Stimulated activated naive CD8-positive, alpha-beta T cell treated with anti-CD3 and anti-CD28 coated beads, Interleukin-15, Interleukin-2, amounts not matched to agents 100 ng/mL and 50 ng/mL, for 24 hours (primary cell): Measurements from ENCODE around the gene DENND1A.
A peak's percentile ranks its signal among the peaks of the same experiment; 100 is the strongest.

Experiments
- H3K27ac Mint-ChIP-seq: one replicate; pipeline ENCODE4 v1.8.0; 2021; ENCODE audit warnings: mild to moderate bottlenecking, mixed read lengths
- H3K27me3 Mint-ChIP-seq: one replicate; pipeline ENCODE4 v1.8.0; 2021; ENCODE audit warnings: mixed read lengths
- H3K36me3 Mint-ChIP-seq: one replicate; pipeline ENCODE4 v1.8.0; 2021; ENCODE audit warnings: low read depth, mixed read lengths
- H3K4me1 Mint-ChIP-seq: one replicate; pipeline ENCODE4 v1.8.0; 2021; ENCODE audit warnings: low read depth, mixed read lengths
- H3K4me3 Mint-ChIP-seq: one replicate; pipeline ENCODE4 v1.8.0; 2021; ENCODE audit warnings: mild to moderate bottlenecking, mixed read lengths
- H3K9me3 Mint-ChIP-seq: one replicate; pipeline ENCODE4 v1.8.0; 2021; ENCODE audit warnings: mixed read lengths

DENND1A gene

DNA sequence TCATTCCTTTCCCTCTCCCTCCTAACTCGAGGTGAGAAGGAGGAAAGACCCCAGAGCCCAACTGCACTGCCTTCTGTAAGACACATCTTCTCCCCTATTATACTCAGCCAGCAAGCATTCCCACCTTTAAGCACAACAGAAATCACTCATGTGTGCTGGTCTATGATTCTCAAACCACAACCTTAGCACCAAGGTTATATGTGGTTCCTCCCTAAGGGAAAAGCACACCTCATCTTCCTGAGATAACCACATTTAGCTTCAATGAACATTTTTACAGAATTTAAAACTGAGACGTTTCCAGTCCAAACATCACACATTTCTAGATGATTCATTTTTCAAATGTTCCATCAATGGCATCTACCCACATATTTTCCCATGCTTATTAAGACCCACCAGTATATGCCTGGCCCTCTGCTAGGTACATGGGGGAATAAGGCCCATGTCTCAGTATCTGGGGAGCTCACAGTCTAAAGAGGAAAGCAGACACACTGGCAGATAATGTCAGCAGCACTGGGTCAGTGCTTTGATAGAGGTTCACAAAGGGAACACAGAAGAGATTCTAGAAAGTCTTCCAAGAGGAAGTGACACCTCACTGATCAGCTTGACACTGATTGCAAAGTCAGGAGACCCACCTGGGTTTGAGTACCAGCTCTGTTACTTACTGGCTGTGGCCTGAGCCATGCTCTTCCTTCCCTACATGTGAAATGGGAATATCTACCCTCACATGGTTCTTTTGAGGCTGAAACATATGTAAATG lies 245.4 kb downstream of the DENND1A start:
- Mint-ChIP-seq H3K27ac (peak overlapping the region; percentile 86), H3K9me3 (no peaks in the 10 kb centered on the region), H3K4me1 (peaks cover 73% of the 10 kb centered on the region), H3K4me3 (peak overlapping the region; percentile 54), H3K36me3 (peaks cover 20% of the 10 kb centered on the region), H3K27me3 (no peaks in the 10 kb centered on the region)

DNA sequence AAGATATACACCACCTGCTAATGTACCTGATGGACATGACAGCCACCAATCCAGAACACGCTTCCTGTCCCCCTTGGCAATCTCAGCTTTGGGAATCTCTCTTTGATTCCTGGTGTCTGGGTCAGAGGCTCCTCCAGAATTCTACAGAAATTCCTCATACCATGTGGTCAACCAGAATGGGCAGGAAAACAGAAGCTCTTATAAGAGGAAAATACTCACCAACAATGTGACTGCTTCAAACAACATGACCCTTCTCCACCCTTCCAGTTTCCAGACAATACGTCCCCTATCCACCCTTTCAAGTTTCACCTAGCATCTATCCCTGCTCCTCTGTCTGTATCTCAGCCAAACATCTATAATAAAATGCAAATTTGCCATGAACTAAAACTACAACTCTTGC lies 247.2 kb downstream of the DENND1A start:
- H3K4me1 Mint-ChIP-seq, result peaks cover 76% of the 10 kb centered on the region
- H3K27me3 Mint-ChIP-seq, result no peaks in the 10 kb centered on the region
- no peak overlapping the region for H3K4me3 Mint-ChIP-seq
- no peaks in the 10 kb centered on the region for H3K9me3 Mint-ChIP-seq
- no peak overlapping the region for H3K27ac Mint-ChIP-seq
- peaks cover 20% of the 10 kb centered on the region for H3K36me3 Mint-ChIP-seq

DNA sequence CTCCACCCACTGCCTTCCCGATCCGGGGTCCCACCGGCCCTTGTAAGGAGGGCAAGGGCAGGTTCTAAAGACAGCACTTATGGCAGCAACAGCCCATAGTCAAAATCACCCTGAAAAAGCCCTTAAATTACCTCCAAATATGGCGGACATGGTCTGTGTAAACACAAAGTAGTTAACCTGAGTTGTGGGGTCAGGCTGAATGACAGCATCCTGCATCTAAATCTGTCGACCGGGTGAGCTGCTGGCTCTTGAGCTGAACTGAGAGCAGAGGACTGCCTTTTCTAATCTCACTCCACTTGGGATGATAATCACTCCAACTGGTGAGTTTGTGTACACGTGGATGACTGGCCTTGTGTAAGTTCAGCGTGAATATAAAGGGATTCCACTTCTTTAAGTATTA lies 249.6 kb downstream of the DENND1A start:
- no peak overlapping the region for H3K4me3 Mint-ChIP-seq
- no peaks in the 10 kb centered on the region for H3K9me3 Mint-ChIP-seq
- H3K36me3 Mint-ChIP-seq, result peaks cover 20% of the 10 kb centered on the region
- H3K27ac Mint-ChIP-seq, result no peak overlapping the region
- peaks cover 56% of the 10 kb centered on the region for H3K4me1 Mint-ChIP-seq
- H3K27me3 Mint-ChIP-seq, result no peaks in the 10 kb centered on the region

DNA sequence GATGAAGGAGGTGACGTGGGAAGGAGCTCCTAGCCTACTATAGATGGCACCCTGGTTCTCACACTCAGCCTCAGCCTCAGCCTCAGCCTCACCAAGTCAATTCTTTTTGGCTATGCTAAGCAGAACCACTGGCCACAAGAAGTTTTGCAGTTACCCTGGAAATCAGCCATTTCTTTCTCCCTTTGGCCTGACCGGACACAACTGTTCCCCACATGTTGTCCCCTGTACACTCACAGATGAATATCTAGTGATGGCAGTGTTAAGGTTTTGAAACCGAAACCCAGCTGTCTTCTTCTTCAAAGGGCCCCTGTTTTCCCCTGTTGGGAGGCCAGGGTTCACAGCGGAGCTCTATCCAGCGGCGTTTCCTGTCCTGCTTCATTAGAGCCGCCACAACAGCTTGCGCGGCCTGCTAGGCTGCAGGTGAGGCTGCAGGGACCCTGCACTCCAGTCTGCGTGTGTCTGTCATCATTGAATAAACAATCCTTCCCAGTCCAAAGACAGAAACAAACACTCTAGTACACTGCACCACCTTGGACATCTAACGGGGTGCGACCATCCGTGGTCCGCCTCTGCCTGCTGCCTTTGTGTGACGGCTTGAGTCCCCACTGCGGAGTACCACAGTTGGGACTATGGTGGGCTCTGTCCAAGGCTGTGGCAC lies 250.5 kb downstream of the DENND1A start:
- Mint-ChIP-seq H3K9me3 (no peaks in the 10 kb centered on the region), H3K4me3 (no peak overlapping the region), H3K27me3 (no peaks in the 10 kb centered on the region), H3K27ac (no peak overlapping the region), H3K36me3 (peaks cover 24% of the 10 kb centered on the region), H3K4me1 (peaks cover 47% of the 10 kb centered on the region)

GRCh38 chr9:123678878-123679329 lies 251.0 kb downstream of the DENND1A start:
- peaks cover 2% of the 10 kb centered on the region for H3K9me3 Mint-ChIP-seq
- no peak overlapping the region for H3K27ac Mint-ChIP-seq
- no peak overlapping the region for H3K4me3 Mint-ChIP-seq
- H3K4me1 Mint-ChIP-seq, result peaks cover 41% of the 10 kb centered on the region
- H3K27me3 Mint-ChIP-seq, result no peaks in the 10 kb centered on the region
- peaks cover 30% of the 10 kb centered on the region for H3K36me3 Mint-ChIP-seq

DNA sequence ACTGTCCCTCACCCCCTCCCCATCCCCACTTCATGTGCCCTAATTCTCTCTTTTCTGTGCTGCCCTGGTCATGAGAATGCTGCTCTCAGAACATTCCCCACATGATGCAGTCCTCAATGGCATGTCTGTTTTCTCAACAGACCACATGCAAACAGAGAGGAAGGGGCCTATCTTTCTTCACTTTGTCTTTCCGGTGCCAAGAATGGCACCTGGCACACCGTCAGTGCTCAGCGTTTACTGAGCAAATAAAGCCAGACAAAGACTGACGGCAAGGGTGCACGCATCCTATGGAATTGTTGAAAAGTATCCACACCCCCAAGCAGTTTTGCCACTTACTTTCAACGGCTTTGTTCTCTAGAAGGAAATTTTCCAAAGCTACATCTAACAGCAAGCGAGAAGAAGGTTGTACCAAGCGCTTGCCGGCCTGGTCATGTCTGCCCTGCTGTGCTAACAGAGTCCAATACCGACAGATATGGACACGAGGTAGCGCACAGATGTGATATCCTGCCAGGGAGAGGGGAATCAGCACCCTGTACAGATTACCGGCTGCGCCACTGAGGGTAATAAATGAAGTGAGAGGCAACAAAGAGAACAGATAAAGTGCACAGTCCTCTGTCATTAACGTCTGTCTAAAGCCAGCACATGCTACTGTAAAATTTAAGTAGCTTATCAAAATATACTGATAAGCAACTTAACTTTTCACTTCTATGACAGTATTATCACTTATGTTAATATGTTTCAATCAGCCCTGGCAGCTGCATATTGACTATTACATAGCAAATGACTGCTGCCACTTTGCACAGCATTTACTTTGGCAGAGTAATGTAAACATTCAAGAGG lies 251.7 kb downstream of the DENND1A start:
- H3K9me3 Mint-ChIP-seq, result peaks cover 5% of the 10 kb centered on the region
- H3K4me1 Mint-ChIP-seq, result peaks cover 36% of the 10 kb centered on the region
- H3K36me3 Mint-ChIP-seq, result peaks cover 36% of the 10 kb centered on the region
- H3K4me3 Mint-ChIP-seq, result no peak overlapping the region
- peak overlapping the region; percentile 24 for H3K27ac Mint-ChIP-seq
- H3K27me3 Mint-ChIP-seq, result no peaks in the 10 kb centered on the region

DNA sequence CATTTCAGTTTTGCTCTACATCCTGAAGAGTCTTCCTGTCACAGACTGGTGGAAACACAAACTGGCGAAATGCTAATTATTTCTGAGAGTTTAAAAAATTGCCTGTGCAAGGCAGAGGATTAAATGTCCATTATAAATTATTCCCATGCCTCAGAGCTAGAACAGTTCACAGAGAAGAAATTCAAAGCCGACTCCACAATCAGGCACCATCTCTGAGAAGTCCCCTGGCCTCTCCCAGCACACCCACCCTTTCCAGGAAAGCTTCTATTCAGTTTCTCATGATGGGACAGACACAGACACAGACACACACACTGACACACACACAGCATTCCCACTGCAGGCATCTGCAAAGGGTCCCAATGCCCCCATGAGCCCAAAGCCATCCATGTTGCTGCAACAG lies 253.1 kb downstream of the DENND1A start:
- H3K27ac Mint-ChIP-seq, result no peak overlapping the region

DNA sequence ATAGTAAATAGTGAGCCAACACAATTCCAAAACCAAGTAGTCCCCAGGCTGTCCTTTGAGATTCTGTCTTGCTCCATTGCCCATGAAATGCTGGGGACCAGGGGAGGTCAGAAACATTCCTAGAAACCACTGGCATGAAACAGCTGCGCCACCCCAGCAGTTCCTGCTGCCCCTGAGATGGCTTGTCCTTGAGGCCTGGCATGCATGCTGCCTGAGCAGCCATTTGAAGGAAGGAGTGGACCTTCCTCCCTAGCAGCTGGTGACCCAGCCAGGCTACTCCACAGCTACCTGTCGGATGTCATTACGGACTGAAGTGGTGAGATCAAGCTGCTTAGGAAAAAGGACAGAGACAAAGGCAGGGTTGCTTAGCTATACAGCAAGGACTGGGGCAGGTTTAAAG lies 260.6 kb downstream of the DENND1A start:
- Mint-ChIP-seq H3K4me1 (no peaks in the 10 kb centered on the region), H3K27me3 (no peaks in the 10 kb centered on the region), H3K9me3 (peaks cover 24% of the 10 kb centered on the region), H3K36me3 (peaks cover 84% of the 10 kb centered on the region), H3K27ac (no peak overlapping the region), H3K4me3 (no peak overlapping the region)

More for the DNA sequence above, 253.1 kb downstream of the DENND1A start:
- Mint-ChIP-seq H3K9me3 (peaks cover 8% of the 10 kb centered on the region), H3K36me3 (peaks cover 37% of the 10 kb centered on the region), H3K4me1 (peaks cover 27% of the 10 kb centered on the region), H3K27me3 (no peaks in the 10 kb centered on the region), H3K4me3 (no peak overlapping the region)

GRCh38 chr9:123663529-123663928 lies 266.4 kb downstream of the DENND1A start:
- Mint-ChIP-seq H3K27ac (no peak overlapping the region), H3K27me3 (no peaks in the 10 kb centered on the region), H3K4me3 (no peak overlapping the region), H3K36me3 (peaks cover 66% of the 10 kb centered on the region), H3K4me1 (peaks cover 19% of the 10 kb centered on the region), H3K9me3 (peaks cover 37% of the 10 kb centered on the region)

GRCh38 chr9:123662057-123662776 lies 267.7 kb downstream of the DENND1A start:
- Mint-ChIP-seq H3K36me3 (peaks cover 58% of the 10 kb centered on the region), H3K27ac (no peak overlapping the region), H3K4me3 (no peak overlapping the region), H3K4me1 (peaks cover 20% of the 10 kb centered on the region), H3K27me3 (no peaks in the 10 kb centered on the region), H3K9me3 (peaks cover 37% of the 10 kb centered on the region)

DNA sequence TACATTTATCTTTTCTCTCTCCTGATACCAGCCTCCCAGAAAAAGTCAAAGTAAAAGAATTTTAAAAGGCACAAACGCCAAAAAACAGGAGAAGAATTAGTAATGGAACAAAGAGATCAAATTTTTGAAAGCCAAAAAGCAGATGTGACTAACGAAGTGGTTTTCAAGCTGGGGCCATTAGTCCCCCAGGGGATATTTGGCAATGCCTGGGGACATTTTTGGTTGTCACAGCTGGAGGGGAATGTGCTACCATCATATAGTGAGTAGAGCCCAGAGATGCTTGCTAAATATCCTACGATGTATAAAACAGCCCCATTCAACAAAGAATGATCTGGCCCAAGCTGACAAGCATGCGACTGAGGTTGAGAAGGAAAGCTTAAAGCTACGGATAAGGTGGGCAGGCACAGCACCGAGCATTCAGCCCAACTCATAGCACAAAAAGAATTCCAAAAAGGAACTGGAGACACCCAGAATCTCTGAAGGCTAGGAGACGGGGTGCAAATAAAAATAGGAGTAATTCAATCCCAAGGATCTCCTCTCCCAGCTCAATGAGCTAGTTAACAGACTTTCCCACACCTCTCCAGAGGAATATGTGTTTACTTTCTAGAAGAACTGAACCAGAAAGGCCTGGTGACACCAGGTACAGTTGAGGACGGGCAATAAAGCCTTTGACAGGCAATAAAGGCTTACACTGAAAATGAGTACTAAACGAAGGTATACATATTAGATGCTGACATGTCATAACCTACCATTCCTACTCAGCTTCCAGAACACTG lies 269.0 kb downstream of the DENND1A start:
- peaks cover 33% of the 10 kb centered on the region for H3K9me3 Mint-ChIP-seq
- H3K36me3 Mint-ChIP-seq, result peaks cover 46% of the 10 kb centered on the region
- peak overlapping the region; percentile 23 for H3K27ac Mint-ChIP-seq
- peaks cover 20% of the 10 kb centered on the region for H3K4me1 Mint-ChIP-seq
- no peaks in the 10 kb centered on the region for H3K27me3 Mint-ChIP-seq
- H3K4me3 Mint-ChIP-seq, result no peak overlapping the region

DNA sequence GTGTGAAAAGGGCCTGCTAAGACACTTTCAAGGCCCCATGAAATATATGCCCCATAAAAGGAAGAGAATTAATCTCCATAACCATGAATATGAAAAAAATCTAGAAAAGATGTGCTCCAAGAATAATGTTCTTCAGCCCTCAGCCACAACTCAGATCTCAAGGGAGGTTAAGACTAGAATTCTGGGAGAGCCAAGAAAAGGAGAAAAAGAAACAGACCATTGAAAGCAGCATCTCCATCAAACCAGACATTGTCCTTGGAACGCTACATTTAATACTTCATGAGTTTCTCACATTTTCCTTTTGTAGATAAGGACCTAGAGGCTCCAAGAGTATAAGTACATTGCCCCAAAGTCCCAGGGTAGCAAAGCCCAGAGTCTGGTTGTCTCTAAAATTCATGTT lies 270.6 kb downstream of the DENND1A start:
- peaks cover 39% of the 10 kb centered on the region for H3K36me3 Mint-ChIP-seq
- H3K9me3 Mint-ChIP-seq, result peaks cover 21% of the 10 kb centered on the region
- H3K27ac Mint-ChIP-seq, result peak overlapping the region; percentile 21
- H3K4me3 Mint-ChIP-seq, result no peak overlapping the region
- peaks cover 20% of the 10 kb centered on the region for H3K4me1 Mint-ChIP-seq
- no peaks in the 10 kb centered on the region for H3K27me3 Mint-ChIP-seq

- H3K27me3 Mint-ChIP-seq, result no peaks in the 10 kb centered on the region
- peak overlapping the region; percentile 21 for H3K27ac Mint-ChIP-seq
- H3K4me1 Mint-ChIP-seq, result peaks cover 20% of the 10 kb centered on the region
- H3K9me3 Mint-ChIP-seq, result peaks cover 18% of the 10 kb centered on the region
- H3K4me3 Mint-ChIP-seq, result no peak overlapping the region
- H3K36me3 Mint-ChIP-seq, result peaks cover 40% of the 10 kb centered on the region
These were observed 271.1 kb downstream of the DENND1A start for GRCh38 chr9:123658792-123659191.

GRCh38 chr9:123657941-123658340 lies 272.0 kb downstream of the DENND1A start:
- Mint-ChIP-seq H3K27ac (no peak overlapping the region), H3K9me3 (peaks cover 16% of the 10 kb centered on the region), H3K4me3 (no peak overlapping the region), H3K36me3 (peaks cover 40% of the 10 kb centered on the region), H3K4me1 (peaks cover 20% of the 10 kb centered on the region), H3K27me3 (no peaks in the 10 kb centered on the region)
